ENCODE measurements around the gene MAP3K13.

DNA sequence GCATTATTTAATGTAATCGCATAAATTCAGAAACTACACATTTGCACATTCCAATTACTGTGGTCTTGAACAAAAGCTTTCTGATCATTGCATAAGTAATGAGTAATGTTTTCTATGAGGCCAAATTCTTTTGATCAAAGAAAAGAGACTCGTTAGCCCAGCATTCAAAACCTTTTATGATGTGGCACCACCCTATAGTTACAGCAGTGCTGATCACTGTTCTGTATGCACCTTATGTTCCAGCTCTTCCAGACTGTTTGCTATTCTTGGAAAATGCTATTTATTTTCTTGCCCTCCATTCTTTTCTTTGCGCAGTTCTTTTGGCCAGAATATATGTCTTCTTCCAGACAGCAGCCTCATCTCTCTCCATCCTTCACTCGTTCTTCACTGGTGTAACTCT lies 42.3 kb downstream of the MAP3K13 start:
- no peak for TF ChIP-seq POLR2A (IDR thresholded peaks at IDR 0.05)
- TF ChIP-seq, protein P1, sequence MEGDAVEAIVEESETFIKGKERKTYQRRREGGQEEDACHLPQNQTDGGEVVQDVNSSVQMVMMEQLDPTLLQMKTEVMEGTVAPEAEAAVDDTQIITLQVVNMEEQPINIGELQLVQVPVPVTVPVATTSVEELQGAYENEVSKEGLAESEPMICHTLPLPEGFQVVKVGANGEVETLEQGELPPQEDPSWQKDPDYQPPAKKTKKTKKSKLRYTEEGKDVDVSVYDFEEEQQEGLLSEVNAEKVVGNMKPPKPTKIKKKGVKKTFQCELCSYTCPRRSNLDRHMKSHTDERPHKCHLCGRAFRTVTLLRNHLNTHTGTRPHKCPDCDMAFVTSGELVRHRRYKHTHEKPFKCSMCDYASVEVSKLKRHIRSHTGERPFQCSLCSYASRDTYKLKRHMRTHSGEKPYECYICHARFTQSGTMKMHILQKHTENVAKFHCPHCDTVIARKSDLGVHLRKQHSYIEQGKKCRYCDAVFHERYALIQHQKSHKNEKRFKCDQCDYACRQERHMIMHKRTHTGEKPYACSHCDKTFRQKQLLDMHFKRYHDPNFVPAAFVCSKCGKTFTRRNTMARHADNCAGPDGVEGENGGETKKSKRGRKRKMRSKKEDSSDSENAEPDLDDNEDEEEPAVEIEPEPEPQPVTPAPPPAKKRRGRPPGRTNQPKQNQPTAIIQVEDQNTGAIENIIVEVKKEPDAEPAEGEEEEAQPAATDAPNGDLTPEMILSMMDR (IDR thresholded peaks at IDR 0.05): no peak
